PFSK-1 (cell line): ENCODE measurements around the gene ABHD16A.

Source experiments
- POLR2AphosphoS5 ChIP-seq: IDR thresholded peaks from 2 replicates; pipeline ENCODE4 v1.6.1; 2012; ENCODE audit warnings: low read depth, mild to moderate bottlenecking, control low read depth, low read length, moderate library complexity
- SIN3A ChIP-seq: IDR thresholded peaks from 2 replicates; pipeline ENCODE4 v1.6.1; 2012; ENCODE audit warnings: mild to moderate bottlenecking, low read length, moderate library complexity, borderline replicate concordance; ENCODE audit not compliant: insufficient read depth

GRCh38 chr6:31693535-31693934 is 9.6 kb downstream of the ABHD16A start:
- TF ChIP-seq POLR2AphosphoS5: no peak
- TF ChIP-seq SIN3A: no peak
